HG03558 (cell line): ENCODE measurements around the gene TSFM.

ENCODE experiments used
- ATAC-seq: cut with Tn5 transposase; IDR thresholded peaks from one replicate; pipeline ENCODE4 v1.9.1; 2021; ENCODE audit warnings: moderate number of reproducible peaks; ENCODE audit not compliant: unreplicated experiment; ENCODE audit errors: extremely low read depth

TSFM gene

DNA sequence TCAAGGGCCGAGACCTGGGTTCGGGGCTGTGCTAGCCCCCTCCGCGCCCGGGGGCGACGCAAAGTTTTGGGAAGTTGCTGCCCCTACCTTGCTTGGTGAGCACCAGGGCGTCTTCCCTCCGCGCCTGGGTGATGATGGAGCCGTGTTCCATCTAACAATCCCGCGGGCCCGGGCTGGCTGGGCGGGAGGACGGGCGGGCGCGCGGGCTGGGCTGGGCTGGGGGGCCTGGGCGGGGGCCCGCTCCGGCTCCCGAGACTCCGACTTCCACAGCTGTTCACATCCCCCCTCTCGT, 63.6 kb downstream of the TSFM start:
- no peak for ATAC-seq

GRCh38 chr12:57846577-57847319, 64.2 kb downstream of the TSFM start, which contains the start of gene CTDSP2:
Gene CTDSP2 (minus strand): TSS chr12:57846729. CDS start chr12:57846435, 294 bp downstream.
- ATAC-seq, result no peak
